Measurements from ENCODE around the gene MAST4.
A peak's percentile ranks its signal among the peaks of the same experiment; 100 is the strongest.

DNA sequence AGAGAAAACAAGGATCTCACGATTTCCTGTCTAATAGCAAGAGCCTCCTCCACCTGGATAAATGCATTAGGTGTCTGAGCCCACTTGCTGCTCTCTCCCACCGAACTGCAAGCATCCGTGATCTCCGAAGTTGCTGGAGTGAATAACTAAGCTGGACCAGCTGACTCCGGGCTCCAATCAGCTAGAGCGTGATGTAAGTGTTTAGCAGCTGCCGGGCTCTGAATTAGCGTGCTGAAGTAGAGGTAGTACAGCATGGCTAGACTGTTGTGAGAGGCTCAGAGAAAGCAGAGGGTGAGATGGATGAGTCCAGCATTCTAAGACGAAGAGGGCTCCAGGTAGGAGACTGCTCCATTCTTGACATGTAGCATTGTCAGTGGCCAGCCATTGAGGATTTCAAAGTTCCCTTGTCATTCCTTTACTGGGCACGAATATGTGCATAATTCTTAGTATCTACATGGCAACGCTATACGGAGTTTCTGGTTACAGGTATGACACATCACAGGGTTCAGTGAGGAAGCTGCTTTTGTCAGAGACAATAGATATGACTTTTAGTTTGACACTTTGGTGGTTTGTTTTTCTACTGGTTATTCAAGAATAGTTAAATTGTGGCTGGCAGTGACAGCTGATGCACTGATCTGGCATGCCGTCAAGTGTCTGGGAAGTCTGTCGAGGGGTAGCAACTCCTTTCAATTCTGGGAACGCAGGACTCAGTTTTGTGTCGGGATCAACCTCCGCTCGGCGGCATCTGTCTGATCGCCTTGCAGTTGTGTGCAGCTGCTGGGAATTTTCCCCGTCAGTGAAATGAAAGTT lies 232.6 kb downstream of the MAST4 start:
- TF ChIP-seq, protein P1, sequence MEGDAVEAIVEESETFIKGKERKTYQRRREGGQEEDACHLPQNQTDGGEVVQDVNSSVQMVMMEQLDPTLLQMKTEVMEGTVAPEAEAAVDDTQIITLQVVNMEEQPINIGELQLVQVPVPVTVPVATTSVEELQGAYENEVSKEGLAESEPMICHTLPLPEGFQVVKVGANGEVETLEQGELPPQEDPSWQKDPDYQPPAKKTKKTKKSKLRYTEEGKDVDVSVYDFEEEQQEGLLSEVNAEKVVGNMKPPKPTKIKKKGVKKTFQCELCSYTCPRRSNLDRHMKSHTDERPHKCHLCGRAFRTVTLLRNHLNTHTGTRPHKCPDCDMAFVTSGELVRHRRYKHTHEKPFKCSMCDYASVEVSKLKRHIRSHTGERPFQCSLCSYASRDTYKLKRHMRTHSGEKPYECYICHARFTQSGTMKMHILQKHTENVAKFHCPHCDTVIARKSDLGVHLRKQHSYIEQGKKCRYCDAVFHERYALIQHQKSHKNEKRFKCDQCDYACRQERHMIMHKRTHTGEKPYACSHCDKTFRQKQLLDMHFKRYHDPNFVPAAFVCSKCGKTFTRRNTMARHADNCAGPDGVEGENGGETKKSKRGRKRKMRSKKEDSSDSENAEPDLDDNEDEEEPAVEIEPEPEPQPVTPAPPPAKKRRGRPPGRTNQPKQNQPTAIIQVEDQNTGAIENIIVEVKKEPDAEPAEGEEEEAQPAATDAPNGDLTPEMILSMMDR (IDR thresholded peaks at IDR 0.05; ENCODE audit: low read depth, low read length), result no peak
- TF ChIP-seq EZH2phosphoT487 (IDR thresholded peaks at IDR 0.05; ENCODE audit: low read depth), result peak; percentile 25; the same call in 1 of the 2 replicates

Data from OCI-LY3 (cell line).